ENCODE data around the gene ARHGAP1. TPM values are rescaled to one million over a fixed set of nuclear protein-coding genes. Genes with fewer than 3 reads are reported as not detected.

Gene ARHGAP1
- total and polyA plus RNA-seq, 9 of the 15 experiments (the other 6 are each of a cell fraction or from before 2014, with no cell fraction given) = 3.6 to 30.4 (median 8.2) TPM

GRCh38 chr11:46672381-46672839 lies 28.0 kb downstream of the ARHGAP1 start (continued):
- TF ChIP-seq MTA1 (IDR thresholded peaks at IDR 0.05; ENCODE audit: borderline replicate concordance) (no peak), ZNF707 (CRISPR knock-in tag; conservative IDR thresholded peaks at IDR 0.05) (no peak), RCOR1 (IDR thresholded peaks at IDR 0.05; ENCODE audit: borderline replicate concordance in 1 of 2, low read depth in 2 of 2, low read length in 2 of 2) (no peak), THAP12 (CRISPR knock-in tag; IDR thresholded peaks at IDR 0.05) (no peak), ZBTB33 (CRISPR knock-in tag; IDR thresholded peaks at IDR 0.05) (no peak)

GRCh38 chr11:46671958-46672315 lies 28.5 kb downstream of the ARHGAP1 start:
- Histone ChIP-seq H4K20me1 (replicated peaks; ENCODE audit: control insufficient read depth, insufficient read depth, low read length) (no peaks in the 10 kb centered on the region), H3K36me3 (ENCODE audit: control insufficient read depth, insufficient read depth, low read length) (peaks cover 60% of the 10 kb centered on the region), H3K27me3 (ENCODE audit: control insufficient read depth in 2 of 2, insufficient read depth in 2 of 2, low read length in 2 of 2) (no peaks in the 10 kb centered on the region), H3K4me3 (no peak overlapping the region), H3K9me3 (replicated peaks; ENCODE audit: control insufficient read depth, insufficient read depth, low read depth, low read length) (no peaks in the 10 kb centered on the region), H3K27ac (ENCODE audit: extremely low read depth, low read depth, low read length) (no peak overlapping the region), H3K9me1 (ENCODE audit: control insufficient read depth, insufficient read depth, low read length) (peaks cover 7% of the 10 kb centered on the region), H3K79me2 (ENCODE audit: control insufficient read depth, insufficient read depth, low read length) (no peaks in the 10 kb centered on the region), H2AFZ (ENCODE audit: low read depth, low read length) (no peak overlapping the region), H3K4me1 (replicated peaks in 1 of 2; ENCODE audit: control insufficient read depth in 2 of 2, insufficient read depth in 2 of 2, low read length in 2 of 2) (peaks cover 0 to 4% of the 10 kb centered on the region in 2 experiments; a peak in 1 of 5 replicates), H3K4me2 (ENCODE audit: insufficient read depth, low read length) (no peak overlapping the region), H3K9ac (ENCODE audit: insufficient read depth in 1 of 2, low read depth in 2 of 2, low read length in 2 of 2) (no peak overlapping the region)
- ChIA-PET CTCF (ENCODE audit: low intra/inter-chr PET ratio) (no interaction called here), POLR2A (interaction anchor here (0.8 kb wide), 1 partner anchor 11 kb away, joined by 4 read pairs; no protein-coding TSS in a partner anchor)
- in situ Hi-C loops (cut with MboI) (no loop called here), intact Hi-C loops (cut with micrococcal nuclease) (no loop called here)
- DNase-seq (ENCODE audit: extremely low read depth in 1 of 4, low spot score in 3 of 4) (no peak), ATAC-seq (no peak), FAIRE-seq (no peak)
- BruUV-seq (replicated peaks) = no TSS peak
- no peak for TF ChIP-seq E2F3 (CRISPR knock-in tag; IDR thresholded peaks at IDR 0.05)
- TF ChIP-seq ZNF23 (CRISPR knock-in tag; IDR thresholded peaks at IDR 0.05) = no peak
- no peak for TF ChIP-seq ZZZ3 (IDR thresholded peaks at IDR 0.05)
- TF ChIP-seq ZNF12 (CRISPR knock-in tag; IDR thresholded peaks at IDR 0.05) = no peak
- TF ChIP-seq ZNF707 (CRISPR knock-in tag; conservative IDR thresholded peaks at IDR 0.05) = no peak
- TF ChIP-seq ZNF197 (CRISPR knock-in tag; IDR thresholded peaks at IDR 0.05; ENCODE audit: low read depth) = no peak
- no peak for TF ChIP-seq MTA1 (IDR thresholded peaks at IDR 0.05; ENCODE audit: borderline replicate concordance)
- TF ChIP-seq ADNP (tag; IDR thresholded peaks at IDR 0.05) = no peak
- no peak for TF ChIP-seq NFIC (IDR thresholded peaks at IDR 0.05)
- 84% methylated on average over 10 of the region's 10 CpGs for WGBS (ENCODE audit: insufficient coverage, low coverage, missing lambda C conversion rate)
